Measurements from ENCODE around the gene PTGER1. TPM values are rescaled to one million over a fixed set of nuclear protein-coding genes. Genes with fewer than 3 reads are reported as not detected.

PTGER1 gene
- total and polyA plus RNA-seq, 2 of the 8 experiments (the other 6 are each of a cell fraction or from before 2014, with no cell fraction given): 0.20 to 0.41 TPM

DNA sequence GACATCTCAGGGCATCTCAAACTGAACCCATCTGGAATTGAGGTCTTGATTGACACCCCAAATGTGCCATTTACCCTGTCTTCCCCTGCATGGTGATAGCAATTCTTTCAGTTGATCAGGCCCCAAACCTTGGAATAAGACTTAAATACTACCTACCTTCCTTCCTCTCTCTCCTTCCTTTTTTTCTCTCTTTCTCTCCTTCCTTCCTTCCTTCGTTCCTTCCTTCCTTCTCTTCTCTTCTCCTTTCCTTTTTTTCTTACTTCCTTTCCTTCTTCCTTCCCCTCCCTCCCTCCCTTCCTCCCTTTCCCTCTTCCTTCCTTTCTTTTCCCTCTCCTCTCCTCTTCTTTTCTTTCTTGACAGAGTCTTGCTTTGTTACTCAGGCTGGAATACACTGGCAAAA lies 28.1 kb upstream of the PTGER1 start:
- H3K79me2 ChIP-seq (ENCODE audit: control insufficient read depth in 1 of 2, insufficient read depth in 2 of 2, low read length in 2 of 2): no peaks in the 10 kb centered on the region

More for the DNA sequence above, 28.1 kb upstream of the PTGER1 start:
- ChIA-PET CTCF (ENCODE audit: partially characterized antibody) (interaction anchor here (0.6 to 5.0 kb wide), 8 partner anchors 10 to 1674 kb away, joined by 3 to 36 read pairs (median 4); no protein-coding TSS in a partner anchor), POLR2A (ENCODE audit: partially characterized antibody) (interaction anchor here (0.6 kb wide), 1 partner anchor 58 kb away, joined by 3 read pairs; no protein-coding TSS in a partner anchor)
- Histone ChIP-seq H2BK120ac (replicated peaks; ENCODE audit: low read depth, low read length) (no peak overlapping the region), H2AFZ (ENCODE audit: low read length) (no peak overlapping the region), H4K91ac (replicated peaks; ENCODE audit: insufficient read length, low read length) (no peak overlapping the region), H3K27ac (ENCODE audit: low read depth, low read length) (no peak overlapping the region), H3K4ac (replicated peaks; ENCODE audit: insufficient read length, low read depth, low read length) (no peak overlapping the region), H3K4me1 (replicated peaks in 1 of 4; ENCODE audit: control insufficient read depth in 3 of 4, insufficient read depth in 4 of 4, low read length in 3 of 4) (peaks cover 0 to 4% (median 2%) of the 10 kb centered on the region in 4 experiments; a peak in 3 of 7 replicates), H3K9me3 (ENCODE audit: insufficient read depth in 2 of 2, low read depth in 1 of 2, low read length in 1 of 2) (no peaks in the 10 kb centered on the region), H2AK5ac (ENCODE audit: low read depth, low read length) (no peak overlapping the region), H3K23ac (ENCODE audit: insufficient read length) (no peak overlapping the region), H4K5ac (ENCODE audit: insufficient read length, low read depth, low read length) (no peak overlapping the region), H3K18ac (ENCODE audit: extremely low read depth, low read length) (no peak overlapping the region), H3K36me3 (ENCODE audit: control insufficient read depth in 2 of 4, insufficient read depth in 4 of 4, low read length in 3 of 4) (no peaks in the 10 kb centered on the region), H3K56ac (replicated peaks; ENCODE audit: insufficient read length, low read depth, low read length) (no peak overlapping the region), H3K9ac (replicated peaks in 1 of 4; ENCODE audit: extremely low read depth in 1 of 4, low read depth in 3 of 4, low read length in 3 of 4) (no peak overlapping the region), H2BK12ac (ENCODE audit: low read depth, low read length) (no peak overlapping the region), H2BK20ac (ENCODE audit: low read length) (no peak overlapping the region), H3K23me2 (ENCODE audit: low read depth, low read length) (no peaks in the 10 kb centered on the region; the same call in 1 of the 2 replicates), H3K79me1 (ENCODE audit: low read depth, low read length) (no peaks in the 10 kb centered on the region), H3K4me2 (ENCODE audit: insufficient read depth in 1 of 2, low read depth in 2 of 2, low read length in 2 of 2) (no peak overlapping the region), H3K14ac (ENCODE audit: insufficient read length) (no peak overlapping the region), H3K4me3 (ENCODE audit: extremely low read depth in 1 of 4, insufficient read depth in 2 of 4, low read depth in 3 of 4, low read length in 4 of 4) (no peak overlapping the region), H4K8ac (ENCODE audit: extremely low read depth, insufficient read depth, low read length) (no peak overlapping the region), H4K20me1 (replicated peaks in 1 of 2; ENCODE audit: control insufficient read depth in 1 of 2, insufficient read depth in 2 of 2, low read length in 2 of 2) (no peaks in the 10 kb centered on the region), H3K27me3 (replicated peaks in 1 of 4; ENCODE audit: control insufficient read depth in 3 of 4, extremely low read depth in 1 of 4, insufficient read depth in 3 of 4, low read length in 3 of 4) (no peaks in the 10 kb centered on the region), H2BK5ac (ENCODE audit: low read depth, low read length) (no peak overlapping the region), H2BK15ac (ENCODE audit: low read length) (no peak overlapping the region)
- 80% methylated on average over 1 of the region's 1 CpG; no CpG with 5 or more reads in 1 of the 2 experiments for WGBS, 2 experiments (ENCODE audit: extremely low coverage in 1 of 2, insufficient coverage in 1 of 2, insufficient read length in 1 of 2, insufficient replicate concordance in 2 of 2, low coverage in 1 of 2, low lambda C conversion rate in 2 of 2, missing lambda C conversion rate in 1 of 2)
- DNase-seq (ENCODE audit: low read depth in 1 of 2, low spot score in 2 of 2) (no peak), FAIRE-seq (no peak)
- TF ChIP-seq POLR2AphosphoS5 (IDR thresholded peaks at IDR 0.05; ENCODE audit: low read depth, low read length) (no peak), SUZ12 (IDR thresholded peaks at IDR 0.05; ENCODE audit: low read length) (no peak), CBX8 (IDR thresholded peaks at IDR 0.05; ENCODE audit: borderline replicate concordance, low read depth, low read length) (no peak), SIX5 (IDR thresholded peaks at IDR 0.05; ENCODE audit: low read depth, low read length) (no peak), RBBP5 (IDR thresholded peaks at IDR 0.05; ENCODE audit: borderline replicate concordance, low read depth, low read length) (no peak), ASH2L (IDR thresholded peaks at IDR 0.05; ENCODE audit: low read length) (no peak)
- TF ChIP-seq, protein P1, sequence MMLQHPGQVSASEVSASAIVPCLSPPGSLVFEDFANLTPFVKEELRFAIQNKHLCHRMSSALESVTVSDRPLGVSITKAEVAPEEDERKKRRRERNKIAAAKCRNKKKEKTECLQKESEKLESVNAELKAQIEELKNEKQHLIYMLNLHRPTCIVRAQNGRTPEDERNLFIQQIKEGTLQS (IDR thresholded peaks at IDR 0.05; ENCODE audit: insufficient read depth, low read depth, low read length): no peak
